NT2/D1 (cell line): Measurements from ENCODE around the gene TROAP.

Experiments
- SUZ12 ChIP-seq: IDR thresholded peaks from 2 replicates; pipeline ENCODE4 v1.6.1; 2011; ENCODE audit not compliant: insufficient read length, insufficient read depth; ENCODE audit errors: extremely low read depth
- YY1 ChIP-seq: IDR thresholded peaks from 2 replicates; pipeline ENCODE4 v1.6.1; 2011; ENCODE audit not compliant: insufficient read length, insufficient read depth

DNA sequence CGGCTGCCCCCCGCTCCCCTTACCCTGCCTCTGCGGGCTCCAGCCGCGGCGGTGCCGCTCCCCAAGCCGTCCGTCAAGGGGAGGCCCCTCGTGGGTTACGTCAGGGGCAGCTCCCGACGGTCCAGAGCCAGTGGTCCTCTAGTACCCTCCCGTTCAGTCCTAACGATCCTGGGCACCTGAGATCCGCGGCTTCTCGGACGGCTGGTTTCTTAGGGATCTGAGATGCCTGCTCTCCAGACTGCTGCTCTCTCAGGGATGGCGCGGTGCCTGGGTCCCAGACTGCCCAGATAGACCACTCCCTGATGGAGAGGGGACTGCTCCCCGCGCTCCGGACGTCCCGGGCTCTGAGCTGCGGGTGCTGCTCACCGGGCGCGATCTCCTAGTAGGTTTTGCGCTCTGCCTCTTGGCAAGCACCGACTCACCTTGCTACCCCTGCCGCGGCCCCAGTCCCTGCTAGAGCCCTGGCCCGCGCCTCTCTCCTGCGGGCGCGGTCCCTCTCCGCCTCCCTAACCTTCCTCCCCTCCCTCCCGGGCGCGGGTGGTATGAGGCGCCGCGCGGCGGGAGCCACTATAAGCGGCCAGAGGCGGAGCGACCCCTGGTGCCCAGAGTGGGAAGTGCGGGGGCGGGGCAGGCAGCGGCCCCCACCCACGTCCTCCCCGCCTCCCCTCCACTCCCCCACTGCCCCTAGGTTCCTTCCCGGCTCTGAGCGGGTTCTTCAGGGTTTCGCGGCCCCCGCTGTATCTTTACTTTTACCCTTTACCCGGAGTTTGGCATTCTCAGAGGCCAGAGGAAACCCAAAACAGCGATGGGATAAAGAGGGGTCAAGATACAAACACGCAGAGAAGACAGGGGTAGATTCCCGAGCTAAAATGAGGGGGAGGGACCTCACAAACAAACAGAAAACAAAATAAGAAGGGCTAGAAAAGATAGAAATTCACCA lies 13.9 kb downstream of the TROAP start, which contains the start of gene C1QL4:
- no peak for TF ChIP-seq YY1
- no peak for TF ChIP-seq SUZ12
